ENCODE results near the gene KCNQ2. TPM values are rescaled to one million over a fixed set of nuclear protein-coding genes. Genes with fewer than 3 reads are reported as not detected.

Gene KCNQ2
- total RNA-seq, 1 experiment from 2014 or later: not detected

GRCh38 chr20:63471002-63471716 is 1.3 kb downstream of the KCNQ2 start:
- no peak for DNase-seq (ENCODE audit: low read depth)

GRCh38 chr20:63470410-63470809 is 2.0 kb downstream of the KCNQ2 start:
- DNase-seq (ENCODE audit: low read depth): no peak

- DNase-seq (ENCODE audit: low read depth): no peak
Measured at GRCh38 chr20:63469713-63470101, 2.7 kb downstream of the KCNQ2 start.

GRCh38 chr20:63469019-63469712 is 3.3 kb downstream of the KCNQ2 start:
- DNase-seq (ENCODE audit: low read depth): no peak

- no peak for DNase-seq (ENCODE audit: low read depth)
Measured at GRCh38 chr20:63468421-63468820, 4.0 kb downstream of the KCNQ2 start.

GRCh38 chr20:63467294-63468083 is 5.0 kb downstream of the KCNQ2 start:
- no peak for DNase-seq (ENCODE audit: low read depth)

GRCh38 chr20:63466861-63467260 is 5.6 kb downstream of the KCNQ2 start:
- no peak for DNase-seq (ENCODE audit: low read depth)

- no peak for DNase-seq (ENCODE audit: low read depth)
Measured at GRCh38 chr20:63466250-63466825, 6.1 kb downstream of the KCNQ2 start.

GRCh38 chr20:63465380-63466249 is 6.8 kb downstream of the KCNQ2 start:
- no peak for DNase-seq (ENCODE audit: low read depth)

- no peak for DNase-seq (ENCODE audit: low read depth)
Measured at GRCh38 chr20:63464289-63464635, 8.2 kb downstream of the KCNQ2 start.

- no peak for DNase-seq (ENCODE audit: low read depth)
Measured at GRCh38 chr20:63463400-63464288, 8.8 kb downstream of the KCNQ2 start.

GRCh38 chr20:63462244-63462643 is 10.2 kb downstream of the KCNQ2 start:
- no peak for DNase-seq (ENCODE audit: low read depth)

GRCh38 chr20:63461104-63461763 is 11.2 kb downstream of the KCNQ2 start:
- DNase-seq (ENCODE audit: low read depth): no peak

GRCh38 chr20:63459070-63459380 is 13.4 kb downstream of the KCNQ2 start:
- DNase-seq (ENCODE audit: low read depth): no peak

- no peak for DNase-seq (ENCODE audit: low read depth)
Measured at GRCh38 chr20:63458170-63459069, 14.0 kb downstream of the KCNQ2 start.

- DNase-seq (ENCODE audit: low read depth): peak; percentile 89
Measured at GRCh38 chr20:63457737-63458136, 14.7 kb downstream of the KCNQ2 start.

GRCh38 chr20:63456429-63457284 is 15.8 kb downstream of the KCNQ2 start:
- DNase-seq (ENCODE audit: low read depth): no peak

GRCh38 chr20:63455568-63455859 is 16.9 kb downstream of the KCNQ2 start:
- no peak for DNase-seq (ENCODE audit: low read depth)

Data from M059J (cell line).